PFSK-1 (cell line): Measurements from ENCODE around the gene MPO.

Experiments
- POLR2AphosphoS5 ChIP-seq: IDR thresholded peaks from 2 replicates; pipeline ENCODE4 v1.6.1; 2012; ENCODE audit warnings: low read depth, mild to moderate bottlenecking, control low read depth, low read length, moderate library complexity
- SIN3A ChIP-seq: IDR thresholded peaks from 2 replicates; pipeline ENCODE4 v1.6.1; 2012; ENCODE audit warnings: mild to moderate bottlenecking, low read length, moderate library complexity, borderline replicate concordance; ENCODE audit not compliant: insufficient read depth
- TAF1 ChIP-seq: IDR thresholded peaks from 2 replicates; pipeline ENCODE4 v1.6.1; 2012; ENCODE audit warnings: low read length, control low read depth, borderline replicate concordance; ENCODE audit not compliant: insufficient read depth
- TF ChIP-seq, protein P1 (sequence below), 2 experiments: IDR thresholded peaks; 2 replicates each; pipeline versions ENCODE4 v1.6.1 to v1.8.0; 2011 to 2012; ENCODE audit warnings: low read depth in 2 of 2, low read length in 2 of 2, control low read depth in 1 of 2, inconsistent platforms in 1 of 2, mild to moderate bottlenecking in 1 of 2, moderate library complexity in 1 of 2; ENCODE audit not compliant: insufficient read depth in 1 of 2

GRCh38 chr17:58239987-58240386 is 40.7 kb downstream of the MPO start:
- no peak for TF ChIP-seq POLR2AphosphoS5
- TF ChIP-seq, protein P1, sequence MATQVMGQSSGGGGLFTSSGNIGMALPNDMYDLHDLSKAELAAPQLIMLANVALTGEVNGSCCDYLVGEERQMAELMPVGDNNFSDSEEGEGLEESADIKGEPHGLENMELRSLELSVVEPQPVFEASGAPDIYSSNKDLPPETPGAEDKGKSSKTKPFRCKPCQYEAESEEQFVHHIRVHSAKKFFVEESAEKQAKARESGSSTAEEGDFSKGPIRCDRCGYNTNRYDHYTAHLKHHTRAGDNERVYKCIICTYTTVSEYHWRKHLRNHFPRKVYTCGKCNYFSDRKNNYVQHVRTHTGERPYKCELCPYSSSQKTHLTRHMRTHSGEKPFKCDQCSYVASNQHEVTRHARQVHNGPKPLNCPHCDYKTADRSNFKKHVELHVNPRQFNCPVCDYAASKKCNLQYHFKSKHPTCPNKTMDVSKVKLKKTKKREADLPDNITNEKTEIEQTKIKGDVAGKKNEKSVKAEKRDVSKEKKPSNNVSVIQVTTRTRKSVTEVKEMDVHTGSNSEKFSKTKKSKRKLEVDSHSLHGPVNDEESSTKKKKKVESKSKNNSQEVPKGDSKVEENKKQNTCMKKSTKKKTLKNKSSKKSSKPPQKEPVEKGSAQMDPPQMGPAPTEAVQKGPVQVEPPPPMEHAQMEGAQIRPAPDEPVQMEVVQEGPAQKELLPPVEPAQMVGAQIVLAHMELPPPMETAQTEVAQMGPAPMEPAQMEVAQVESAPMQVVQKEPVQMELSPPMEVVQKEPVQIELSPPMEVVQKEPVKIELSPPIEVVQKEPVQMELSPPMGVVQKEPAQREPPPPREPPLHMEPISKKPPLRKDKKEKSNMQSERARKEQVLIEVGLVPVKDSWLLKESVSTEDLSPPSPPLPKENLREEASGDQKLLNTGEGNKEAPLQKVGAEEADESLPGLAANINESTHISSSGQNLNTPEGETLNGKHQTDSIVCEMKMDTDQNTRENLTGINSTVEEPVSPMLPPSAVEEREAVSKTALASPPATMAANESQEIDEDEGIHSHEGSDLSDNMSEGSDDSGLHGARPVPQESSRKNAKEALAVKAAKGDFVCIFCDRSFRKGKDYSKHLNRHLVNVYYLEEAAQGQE (IDR thresholded peaks at IDR 0.05; ENCODE audit: insufficient read depth in 1 of 2, low read depth in 2 of 2, low read length in 2 of 2), result no peak
- no peak for TF ChIP-seq TAF1
- TF ChIP-seq SIN3A, result no peak
